NCI-H1417 treated with DMSO at 0.1 percent for 48 hours (cell line): ENCODE data around the gene PIK3CB.
"Not testable (repeated sequence)": the region's sequence is repeated elsewhere in the genome, so short reads cannot be mapped to it uniquely, and the experiment has no call there.

Experiments
- DNase-seq: peaks from one replicate; lab custom pipeline; 2025; lab: John Stamatoyannopoulos, UW

PIK3CB gene

DNA sequence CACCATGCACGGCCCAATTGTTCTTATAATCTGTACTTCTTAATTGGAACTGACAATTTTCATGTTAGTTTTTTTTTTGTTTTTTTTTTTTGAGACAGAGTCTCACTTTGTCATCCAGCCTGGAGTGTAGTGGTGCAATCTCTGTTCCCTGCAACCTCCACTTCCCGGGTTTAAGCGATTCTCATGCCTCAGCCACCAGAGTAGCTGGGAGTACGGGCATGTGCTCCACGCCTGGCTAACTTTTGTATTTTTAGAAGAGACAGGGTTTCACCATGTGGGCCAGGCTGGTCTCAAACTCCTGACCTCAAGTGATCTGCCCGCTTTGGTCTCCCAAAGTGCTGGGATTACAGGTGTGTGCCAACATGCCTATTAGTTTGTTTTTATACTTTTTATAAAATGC is 153.8 kb downstream of the PIK3CB start:
- DNase-seq = not testable (repeated sequence)

- DNase-seq = no peak
Measured at GRCh38 chr3:138678874-138679392, 155.8 kb downstream of the PIK3CB start.

DNA sequence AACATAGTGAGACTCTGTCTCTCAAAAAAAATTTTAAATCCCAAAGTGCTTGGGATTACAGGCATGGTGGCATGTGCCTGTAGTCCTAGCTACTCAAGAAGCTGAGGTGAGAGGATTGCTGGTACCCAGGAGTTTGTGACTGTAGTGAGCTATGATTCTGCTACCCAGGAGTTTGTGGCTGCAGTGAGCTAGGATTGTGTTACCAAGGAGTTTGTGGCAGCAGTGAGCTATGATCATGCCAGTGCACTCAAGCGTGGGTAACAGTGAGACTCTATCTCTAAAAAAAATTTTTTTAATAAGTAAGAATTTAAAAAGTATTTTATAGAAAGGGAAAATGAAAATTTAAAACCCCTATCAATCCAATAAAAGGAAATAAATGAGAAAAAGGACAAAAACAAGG is 156.6 kb downstream of the PIK3CB start:
- DNase-seq = no peak

DNA sequence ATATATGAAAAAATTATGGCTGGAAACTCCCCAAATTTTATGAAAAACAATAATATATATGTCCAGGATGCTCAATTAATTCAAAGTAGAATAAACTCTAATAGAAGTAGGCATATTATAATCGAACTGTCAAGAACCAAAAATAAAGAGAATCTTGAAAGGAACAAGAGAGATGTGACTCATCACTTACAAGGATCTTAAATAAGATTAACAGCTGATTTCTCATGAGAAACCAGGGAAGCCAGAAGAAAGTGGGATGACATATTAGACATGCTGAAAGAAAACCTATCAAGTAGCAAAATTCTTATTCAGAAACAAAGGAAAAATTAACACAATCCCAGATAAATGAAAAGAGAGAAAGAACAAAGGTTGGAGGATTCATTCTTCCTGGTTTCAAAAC is 159.3 kb downstream of the PIK3CB start:
- DNase-seq = no peak

DNA sequence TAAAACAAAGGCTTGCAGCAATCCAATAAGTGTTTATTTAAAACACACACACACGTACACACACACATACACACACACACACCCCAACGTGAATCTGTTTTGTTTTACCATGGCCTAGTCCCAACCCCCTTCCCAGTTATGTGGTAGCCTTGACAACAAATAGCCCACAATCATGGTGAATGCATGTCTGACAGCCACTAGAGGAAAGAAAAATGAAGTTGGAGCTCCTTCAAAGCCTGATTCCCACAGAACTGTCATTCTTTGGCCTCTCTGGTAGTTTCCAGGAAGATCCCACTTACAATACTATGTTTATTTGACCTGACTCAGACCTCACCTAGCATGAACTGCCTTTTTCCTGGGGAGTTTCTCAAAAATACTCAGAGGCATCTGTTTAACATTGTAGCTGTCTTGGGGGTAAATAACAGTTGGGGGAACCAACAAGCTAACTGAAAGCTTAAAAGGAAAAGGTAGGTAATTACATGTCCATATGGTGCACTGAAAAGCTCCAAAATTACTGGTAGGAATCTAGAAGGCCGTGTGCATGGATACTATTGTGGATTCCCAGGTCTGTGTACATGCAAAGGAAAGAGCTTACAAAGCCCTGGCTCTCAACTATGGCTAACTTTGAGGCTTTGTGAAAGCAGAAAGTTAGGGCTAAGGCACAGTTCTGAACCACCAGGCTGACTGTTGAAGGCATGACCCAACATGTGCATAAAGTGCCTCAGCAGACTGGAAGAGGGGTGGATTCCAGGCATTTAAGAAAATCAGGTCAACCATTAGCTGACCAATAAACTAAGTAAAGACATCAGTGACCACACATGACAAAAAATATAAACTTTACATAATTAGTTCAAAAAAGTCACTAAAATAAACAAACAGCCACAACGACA is 160.8 kb downstream of the PIK3CB start:
- DNase-seq = no peak

DNA sequence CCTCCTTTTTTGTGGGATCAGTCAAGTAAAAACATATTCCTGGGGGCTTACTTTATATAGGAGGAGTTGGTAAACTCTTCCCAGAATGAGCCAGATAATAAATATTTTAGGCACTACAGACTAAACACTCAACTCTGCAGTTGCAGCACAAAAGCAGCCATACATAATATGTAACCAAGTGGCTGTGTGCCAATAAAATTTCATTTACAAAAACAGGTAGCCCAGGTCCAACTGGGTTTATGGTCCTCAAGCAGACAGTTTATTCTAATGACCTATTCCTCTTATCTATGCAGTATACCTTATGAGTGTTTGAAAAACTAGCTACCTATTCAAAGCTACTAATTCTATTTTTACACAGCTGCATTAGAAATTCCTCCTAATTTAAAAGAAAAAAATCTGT is 164.3 kb downstream of the PIK3CB start:
- no peak for DNase-seq

DNA sequence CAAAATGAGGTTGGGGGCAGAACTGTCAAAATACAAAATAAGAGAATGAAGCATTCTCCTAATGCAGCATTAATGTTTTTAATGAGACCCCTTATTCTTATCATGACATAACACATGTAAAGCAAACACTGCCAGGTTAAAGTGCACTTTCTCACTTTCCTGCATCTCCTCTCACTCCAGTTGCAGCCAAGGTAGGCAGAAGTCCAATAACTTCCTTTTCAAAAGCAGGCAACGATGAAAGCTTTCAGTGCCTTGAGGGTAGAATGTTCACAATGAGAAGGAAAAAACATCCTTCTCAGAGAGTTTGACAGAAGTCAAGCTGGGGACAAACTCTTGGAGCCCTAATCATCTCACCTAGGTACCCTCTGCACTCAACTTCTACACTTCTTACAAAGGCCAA is 166.6 kb downstream of the PIK3CB start:
- DNase-seq = no peak

- DNase-seq = no peak
Measured at GRCh38 chr3:138657508-138657907, 177.2 kb downstream of the PIK3CB start.

GRCh38 chr3:138653567-138653966 is 181.2 kb downstream of the PIK3CB start:
- no peak for DNase-seq

- no peak for DNase-seq
Measured at GRCh38 chr3:138649134-138649533, 185.6 kb downstream of the PIK3CB start.

DNA sequence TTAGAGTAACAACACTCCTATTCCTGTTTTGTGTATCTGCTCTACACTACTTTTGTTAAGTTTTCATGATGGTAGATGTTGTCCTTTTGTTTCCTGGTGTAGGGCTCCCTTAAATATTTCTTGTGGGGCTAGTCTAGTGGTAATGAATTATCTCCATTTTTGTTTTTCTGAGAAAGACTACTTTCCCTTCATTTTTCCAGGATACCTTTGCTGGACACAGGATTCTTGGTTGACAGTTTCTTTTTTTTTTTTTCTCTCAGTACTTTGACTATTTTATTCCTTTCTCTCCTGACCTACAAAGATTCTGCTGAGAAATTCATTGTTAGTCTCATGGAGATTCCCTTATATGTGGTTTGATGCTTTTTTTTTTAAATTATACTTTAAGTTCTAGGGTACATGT is 188.2 kb downstream of the PIK3CB start:
- DNase-seq = no peak

DNA sequence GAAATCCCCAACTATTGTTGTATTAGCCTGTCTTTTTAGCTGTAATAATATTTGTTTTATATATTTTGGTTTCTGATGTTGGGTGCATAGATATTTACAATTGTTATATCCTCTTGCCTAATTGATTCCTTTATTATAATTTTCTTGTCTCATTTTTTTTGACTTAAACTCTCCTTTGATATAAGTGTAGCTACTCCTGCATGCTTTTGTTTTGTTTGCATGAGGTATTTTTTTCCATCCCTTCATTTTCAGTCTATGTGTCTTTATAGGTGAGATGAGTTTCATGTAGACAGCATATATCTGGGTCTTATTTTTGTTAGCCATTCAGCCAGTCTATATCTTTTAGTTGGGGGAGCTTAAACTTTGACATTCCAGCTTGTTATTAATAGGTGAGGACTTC is 188.7 kb downstream of the PIK3CB start:
- DNase-seq = no peak

DNA sequence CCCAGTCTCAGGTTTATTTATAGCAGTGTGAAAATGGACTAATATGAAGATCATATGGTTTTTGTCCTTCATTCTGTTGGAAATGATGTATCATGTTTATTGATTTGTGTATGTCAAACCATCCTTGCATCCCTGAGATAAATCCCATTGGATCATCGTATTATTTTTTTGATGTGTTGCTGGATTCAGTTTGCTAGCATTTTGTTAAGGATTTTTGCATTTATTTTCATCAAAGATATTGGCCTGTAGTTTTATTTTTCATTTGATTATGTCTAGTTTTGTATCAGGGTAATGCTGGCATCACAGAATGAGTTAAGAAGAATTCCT is 191.8 kb downstream of the PIK3CB start:
- no peak for DNase-seq

GRCh38 chr3:138642226-138642926 is 192.4 kb downstream of the PIK3CB start:
- DNase-seq = no peak

DNA sequence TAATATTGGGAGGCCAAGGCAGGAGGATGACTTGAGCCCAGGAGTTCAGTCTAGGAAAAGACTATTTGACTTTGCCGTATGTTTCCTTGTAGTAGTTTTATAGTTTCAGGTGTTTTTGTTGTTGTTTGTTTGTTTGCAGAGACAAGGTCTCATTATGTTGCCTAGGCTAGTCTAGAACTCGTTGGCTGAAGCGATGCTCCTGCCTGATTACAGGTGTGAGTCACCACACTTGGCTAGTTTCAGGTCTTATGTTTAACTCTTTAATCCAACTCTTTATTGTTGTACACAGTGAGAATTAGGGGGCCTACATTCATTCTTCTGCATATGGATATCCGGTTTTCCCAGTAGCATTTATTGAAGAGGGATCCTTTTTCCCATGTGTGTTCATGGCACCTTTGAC is 194.2 kb downstream of the PIK3CB start:
- DNase-seq = no peak

GRCh38 chr3:138638641-138639040 is 196.1 kb downstream of the PIK3CB start:
- DNase-seq = no peak

- DNase-seq = no peak
Measured at GRCh38 chr3:138629526-138629925, 205.2 kb downstream of the PIK3CB start.

DNA sequence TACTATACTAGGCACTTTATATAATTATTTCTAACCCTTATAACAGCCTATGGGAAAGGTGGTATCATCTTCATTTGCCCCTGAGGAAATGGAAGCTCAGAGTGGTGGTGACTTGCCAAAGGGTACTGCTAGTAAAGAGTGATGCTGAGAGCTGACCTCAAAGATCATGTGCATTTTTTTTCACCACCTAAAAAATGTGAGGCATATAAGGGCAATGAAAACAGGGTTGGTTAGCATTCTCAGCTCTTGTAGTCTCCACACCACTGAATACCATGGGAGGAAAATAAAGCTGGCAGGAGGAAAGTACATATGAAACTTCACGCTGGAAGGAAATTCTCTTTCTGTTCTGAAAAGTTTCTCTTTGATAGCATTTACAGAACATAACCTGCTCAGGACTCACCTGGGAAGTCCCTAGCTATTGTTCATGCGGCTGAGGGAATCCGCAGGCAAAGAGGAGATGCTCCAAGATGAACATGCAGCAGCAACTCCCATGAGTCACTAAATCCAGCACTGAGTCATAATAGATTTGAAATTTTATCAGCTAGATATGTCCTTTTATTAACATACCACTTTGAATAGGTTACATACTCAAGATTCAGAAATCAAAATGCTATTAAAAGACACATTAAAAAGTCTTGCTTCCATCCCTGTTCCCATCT is 208.9 kb downstream of the PIK3CB start:
- DNase-seq = no peak

- no peak for DNase-seq
Measured at GRCh38 chr3:138624518-138624917, 210.2 kb downstream of the PIK3CB start.

GRCh38 chr3:138620431-138620830 is 214.3 kb downstream of the PIK3CB start:
- no peak for DNase-seq

- DNase-seq = no peak
Measured at GRCh38 chr3:138615462-138615861, 219.3 kb downstream of the PIK3CB start.

GRCh38 chr3:138609898-138610266 is 224.8 kb downstream of the PIK3CB start:
- DNase-seq = no peak
